HG02610 (cell line): ENCODE data around the gene SKIC8.

ENCODE experiments used
- ATAC-seq: cut with Tn5 transposase; IDR thresholded peaks from one replicate; pipeline ENCODE4 v1.9.1; 2021; ENCODE audit warnings: mild to moderate bottlenecking, moderate library complexity; ENCODE audit not compliant: unreplicated experiment

Gene SKIC8

DNA sequence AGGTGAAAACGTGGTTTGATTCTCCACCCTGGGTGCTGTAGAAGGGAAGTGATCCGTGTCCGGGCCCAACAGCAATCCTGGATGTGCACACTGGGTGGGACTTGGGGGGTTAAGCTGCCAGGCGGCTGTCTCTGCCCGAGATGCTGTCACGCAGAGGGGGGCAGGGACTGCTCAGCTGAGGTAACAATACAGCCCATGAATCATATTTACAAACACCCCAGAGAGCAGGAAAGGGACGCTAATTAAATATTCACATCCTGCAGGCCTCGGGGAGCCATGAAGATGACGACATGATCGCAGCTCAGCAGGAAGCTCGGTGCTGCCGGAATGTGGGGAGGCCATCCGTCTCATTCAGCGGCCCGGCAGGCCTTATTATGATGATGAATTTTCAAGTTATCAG is 22.8 kb upstream of the SKIC8 start:
- ATAC-seq: no peak

DNA sequence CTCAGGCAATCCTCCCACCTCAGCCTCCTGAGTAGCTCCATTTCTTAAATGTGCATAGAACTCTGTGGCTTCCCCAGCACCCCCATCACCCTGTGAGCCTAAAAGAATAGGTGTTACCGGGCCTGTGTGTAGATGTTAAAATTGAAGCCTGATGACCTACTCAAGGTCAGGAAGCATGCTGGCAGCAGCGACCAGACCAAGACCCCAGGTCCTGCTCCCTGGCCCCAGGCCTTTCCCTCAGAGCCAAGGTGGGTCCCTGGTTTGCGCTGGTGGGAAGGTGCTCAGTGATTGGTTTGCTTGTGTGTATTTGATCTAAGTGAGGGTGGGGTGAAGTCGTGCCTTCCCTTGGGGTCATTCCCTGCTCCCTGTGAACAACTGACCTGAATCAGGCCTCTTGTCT is 22.4 kb upstream of the SKIC8 start:
- no peak for ATAC-seq

DNA sequence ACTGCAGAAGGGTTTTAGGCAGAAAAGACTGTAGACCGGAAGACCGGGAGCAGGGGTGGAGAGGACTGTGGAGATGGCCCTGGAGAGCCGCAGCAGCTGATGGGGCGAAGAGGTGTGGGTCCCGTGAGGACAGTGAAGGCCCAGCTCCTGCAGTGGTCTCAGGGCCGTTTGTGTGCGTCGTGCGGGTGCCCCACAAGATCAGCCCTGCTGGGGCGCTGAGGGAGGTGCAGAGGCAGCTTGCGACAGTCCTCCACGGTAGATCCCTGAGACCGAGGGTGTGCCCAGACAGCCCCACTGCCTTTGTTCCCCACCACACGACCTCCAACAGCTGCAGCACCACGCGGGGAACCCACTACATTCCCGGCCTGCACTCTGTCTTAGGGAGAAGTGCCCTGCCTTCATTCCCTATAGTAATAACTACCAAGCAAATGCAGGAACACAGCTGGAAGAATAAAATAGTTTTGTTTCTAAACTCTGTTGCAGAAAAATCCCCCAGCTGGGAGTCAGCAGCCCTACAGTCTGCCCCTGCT is 21.7 kb upstream of the SKIC8 start:
- ATAC-seq: no peak

DNA sequence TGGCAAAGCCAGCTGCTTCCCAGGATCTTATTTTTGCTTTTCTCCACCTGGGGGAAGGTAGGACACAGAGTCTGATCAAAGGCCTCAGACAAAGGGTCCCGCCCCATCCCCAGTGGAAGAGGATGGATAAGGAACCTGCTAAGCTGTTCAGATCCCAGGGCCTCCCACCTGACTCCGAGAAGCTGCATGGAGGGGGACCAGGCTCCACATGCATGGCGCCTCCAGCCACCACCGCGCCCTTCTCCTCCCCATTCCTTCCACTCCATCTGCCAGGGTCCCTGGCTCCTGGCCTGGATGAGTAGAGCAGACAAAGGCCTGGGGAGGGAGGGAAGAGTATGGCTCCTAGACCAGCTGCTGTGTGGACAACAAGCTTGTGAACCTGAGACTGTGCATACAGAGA is 20.8 kb upstream of the SKIC8 start:
- ATAC-seq: no peak

DNA sequence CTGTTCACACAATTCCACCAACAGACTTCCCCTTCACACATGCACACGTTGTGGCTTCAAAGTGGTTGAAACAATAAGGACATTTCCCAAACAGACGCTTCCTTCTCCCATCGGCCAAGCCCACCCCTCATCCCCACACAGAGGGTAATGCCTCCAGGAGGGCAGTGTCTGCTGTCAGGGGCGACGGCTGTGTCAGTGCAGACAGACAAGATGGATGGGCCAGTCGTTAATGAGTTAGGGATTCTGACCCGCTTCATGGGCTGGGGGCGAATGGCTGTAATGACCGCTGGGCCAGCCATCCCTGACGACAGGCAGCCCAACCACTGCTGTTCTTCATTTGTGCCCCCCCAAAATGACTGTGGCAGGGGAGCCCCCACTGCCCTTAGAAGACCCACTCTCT is 20.2 kb upstream of the SKIC8 start:
- ATAC-seq: no peak

DNA sequence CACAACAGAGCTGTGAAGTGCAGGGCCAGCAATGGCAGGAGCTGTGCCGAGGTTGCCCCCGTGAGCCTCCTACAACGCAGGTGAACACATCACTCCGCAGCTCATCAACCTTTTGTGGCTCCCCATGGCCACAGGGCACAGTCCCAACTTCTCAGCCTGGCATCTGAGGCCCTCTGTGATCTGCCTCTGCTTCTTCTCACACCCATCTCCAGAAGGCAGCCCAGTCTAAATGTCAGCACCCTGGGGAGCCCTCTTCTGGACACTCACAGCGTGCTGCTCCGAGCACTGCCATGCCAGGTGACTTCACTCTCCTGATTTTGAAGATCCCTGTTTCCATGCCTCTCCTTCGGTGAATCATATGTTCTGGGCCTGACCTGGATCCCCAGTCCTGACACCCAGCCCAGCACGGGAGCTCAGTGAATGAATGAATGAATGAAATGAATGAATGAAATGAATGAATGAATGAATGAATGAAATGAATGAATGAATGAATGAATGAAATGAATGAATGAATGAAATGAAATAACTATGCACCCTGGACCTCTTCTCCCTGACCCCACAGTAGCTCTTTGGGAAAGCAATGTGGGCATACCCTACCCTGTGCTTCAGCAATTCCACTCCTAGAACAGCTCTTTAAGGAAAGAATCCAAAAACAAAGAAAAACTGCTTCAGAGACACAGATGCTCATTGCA is 17.9 kb upstream of the SKIC8 start:
- no peak for ATAC-seq

DNA sequence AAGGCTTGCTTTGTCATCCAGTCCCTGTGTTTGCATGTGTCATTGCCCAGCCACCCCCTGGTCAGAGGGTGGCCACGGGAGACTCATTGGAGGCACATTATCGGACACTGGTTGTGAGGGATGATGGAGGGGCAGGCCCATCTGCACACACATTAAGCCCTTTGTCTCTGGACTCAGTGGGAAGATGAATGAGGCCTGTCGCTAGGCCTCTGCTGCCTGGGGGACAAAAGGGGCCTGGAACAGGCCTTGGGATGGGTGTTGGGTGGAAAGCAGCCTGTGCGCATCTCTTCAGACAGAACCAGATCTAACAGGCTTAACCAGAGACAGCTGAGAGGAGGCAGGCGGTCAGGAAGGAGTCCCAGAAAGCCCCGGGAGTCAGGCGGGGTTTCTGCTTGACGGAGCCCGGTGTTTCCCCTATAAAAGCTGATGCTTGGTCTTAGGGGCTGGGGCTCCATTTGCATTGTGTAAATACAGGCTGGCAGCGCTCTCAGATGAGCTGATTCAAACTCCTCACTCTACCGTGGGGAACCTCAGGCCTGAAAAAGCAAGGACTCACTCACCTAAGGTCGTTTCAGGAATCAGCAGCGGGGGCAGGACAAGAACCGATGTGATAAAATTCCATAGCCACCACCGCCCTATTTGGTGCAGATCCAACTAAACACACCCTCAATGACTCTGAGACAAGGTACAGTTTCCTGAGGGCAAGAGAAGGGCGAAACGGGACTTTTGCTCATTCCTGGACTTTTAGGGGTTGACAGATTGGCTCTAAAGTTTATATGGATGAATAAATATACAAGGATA is 17.1 kb upstream of the SKIC8 start:
- ATAC-seq: peak; percentile 70

DNA sequence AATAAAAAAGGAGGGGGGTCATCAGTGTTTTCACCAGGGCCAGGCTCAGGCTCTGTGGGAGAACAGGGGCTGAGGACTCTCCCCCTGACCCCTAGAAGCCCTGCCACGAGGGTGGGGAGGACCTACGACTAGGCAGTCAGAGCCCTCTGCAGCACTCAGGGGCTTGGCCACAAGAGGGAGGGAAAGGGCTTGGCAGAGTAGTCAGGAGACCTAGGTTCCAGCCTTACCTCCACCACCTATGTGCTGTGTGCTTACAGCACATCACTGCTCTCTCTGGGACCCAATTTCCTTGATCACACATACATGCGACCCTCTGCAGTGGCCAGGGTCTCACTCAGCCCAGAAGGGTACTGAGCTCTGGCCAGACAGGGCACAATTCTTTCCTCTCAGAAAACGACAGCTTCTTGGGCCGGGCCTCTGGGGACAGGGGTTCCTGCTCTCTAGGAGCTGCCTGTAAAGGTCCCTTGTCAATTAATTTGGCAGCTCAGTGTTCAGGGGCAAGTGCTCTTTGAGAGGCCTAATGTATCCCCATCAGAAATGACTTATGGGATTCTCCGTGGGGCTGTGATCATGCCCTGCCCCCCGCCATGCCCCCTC is 16.4 kb upstream of the SKIC8 start:
- ATAC-seq: no peak

DNA sequence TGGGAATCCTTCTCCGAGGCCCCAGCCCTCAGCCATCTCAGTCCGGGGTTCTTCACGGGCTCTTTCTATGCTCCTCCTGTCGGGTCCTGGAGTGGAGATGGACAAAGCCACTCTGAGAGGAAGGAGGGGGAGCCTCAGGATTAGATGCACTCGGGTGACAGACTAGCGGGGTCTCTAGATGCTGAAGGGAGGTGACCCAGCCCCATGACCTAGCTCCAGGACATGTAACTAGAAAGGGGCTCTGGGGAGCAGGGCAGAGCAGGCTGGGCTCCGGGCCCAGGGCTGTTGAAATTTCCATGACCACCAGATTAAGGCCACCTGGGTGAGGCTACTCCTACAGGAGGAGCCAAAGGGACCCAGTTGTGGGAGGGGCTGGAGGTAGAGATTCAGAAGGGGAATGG is 14.8 kb upstream of the SKIC8 start:
- ATAC-seq: no peak

DNA sequence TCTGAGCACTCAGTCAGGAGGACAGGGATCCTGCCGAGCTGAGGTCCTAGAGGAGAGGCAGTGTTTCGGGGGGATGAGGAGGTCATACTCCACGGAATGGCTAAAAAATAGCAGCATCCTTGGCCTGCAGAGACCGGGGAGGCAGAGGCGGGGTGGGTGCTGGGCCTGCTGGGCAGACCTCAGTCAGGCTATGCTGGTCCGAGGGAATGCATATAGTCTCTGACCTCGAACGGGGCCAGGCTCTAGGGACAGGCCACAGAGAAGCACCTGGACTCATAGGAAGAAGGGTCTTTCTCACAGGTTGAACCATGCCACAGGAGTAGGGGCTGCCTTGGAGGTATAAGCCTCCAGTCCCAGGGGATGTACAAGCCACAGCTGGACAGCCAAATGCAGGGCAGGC is 14.0 kb upstream of the SKIC8 start:
- ATAC-seq: no peak

DNA sequence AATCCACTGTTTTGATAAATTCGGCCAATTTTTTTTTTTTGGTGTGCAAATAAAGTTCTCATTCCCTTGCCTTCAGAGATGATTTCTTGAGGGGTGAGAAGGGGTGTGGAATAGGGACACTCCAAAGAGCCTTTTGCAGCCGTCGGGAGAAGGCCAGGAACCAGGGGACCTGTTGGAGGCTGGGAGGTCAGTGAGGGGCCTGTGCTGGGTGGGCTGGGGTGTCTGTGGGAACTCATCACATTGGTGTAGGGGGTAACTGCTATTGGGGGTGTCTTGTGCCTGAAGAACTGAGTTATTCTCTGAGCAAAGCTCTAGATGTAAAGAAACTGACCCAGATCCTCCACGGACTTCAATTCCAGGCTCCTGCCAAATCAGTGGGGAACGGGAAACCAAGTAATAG is 13.5 kb upstream of the SKIC8 start:
- ATAC-seq: no peak

DNA sequence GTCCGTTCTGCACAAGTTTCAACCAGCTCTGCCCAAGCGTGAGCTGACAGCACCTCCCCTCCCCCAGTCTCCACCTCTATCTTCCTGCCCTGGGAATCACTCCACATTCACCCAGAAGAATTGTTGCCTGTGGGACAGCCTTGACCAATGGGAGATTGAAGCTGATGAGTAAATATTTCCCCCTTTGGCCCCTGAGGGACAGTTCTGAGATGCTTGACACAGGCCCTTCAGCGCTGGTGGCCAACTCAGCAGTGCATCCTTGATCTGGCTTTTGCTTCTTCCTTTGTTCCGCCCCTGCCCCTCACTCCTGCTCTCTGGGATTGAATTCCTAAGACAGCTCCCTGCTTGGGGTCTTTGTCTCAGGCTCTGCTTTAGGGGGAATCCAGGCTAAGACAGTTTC is 13.1 kb upstream of the SKIC8 start:
- ATAC-seq: no peak

DNA sequence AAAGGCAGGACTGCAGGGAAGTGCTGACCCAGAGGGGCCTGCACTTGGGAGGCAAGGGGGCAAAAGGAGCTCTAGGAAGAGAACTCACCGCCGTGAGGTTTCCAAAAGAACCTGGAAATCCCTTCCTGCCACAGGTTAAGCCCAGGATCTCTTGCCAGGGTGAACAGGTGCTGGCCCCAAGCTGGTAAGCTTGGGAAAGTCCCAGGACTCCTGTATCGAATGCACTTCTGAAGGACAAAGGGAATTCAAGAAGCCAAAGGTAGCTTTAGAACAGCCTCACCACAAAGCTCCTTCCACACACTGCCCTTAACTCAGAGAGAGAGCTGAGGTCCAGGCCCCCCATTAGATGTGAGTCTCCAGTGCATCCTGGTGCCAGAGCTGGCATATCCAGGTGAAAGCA is 11.9 kb upstream of the SKIC8 start:
- ATAC-seq: no peak

DNA sequence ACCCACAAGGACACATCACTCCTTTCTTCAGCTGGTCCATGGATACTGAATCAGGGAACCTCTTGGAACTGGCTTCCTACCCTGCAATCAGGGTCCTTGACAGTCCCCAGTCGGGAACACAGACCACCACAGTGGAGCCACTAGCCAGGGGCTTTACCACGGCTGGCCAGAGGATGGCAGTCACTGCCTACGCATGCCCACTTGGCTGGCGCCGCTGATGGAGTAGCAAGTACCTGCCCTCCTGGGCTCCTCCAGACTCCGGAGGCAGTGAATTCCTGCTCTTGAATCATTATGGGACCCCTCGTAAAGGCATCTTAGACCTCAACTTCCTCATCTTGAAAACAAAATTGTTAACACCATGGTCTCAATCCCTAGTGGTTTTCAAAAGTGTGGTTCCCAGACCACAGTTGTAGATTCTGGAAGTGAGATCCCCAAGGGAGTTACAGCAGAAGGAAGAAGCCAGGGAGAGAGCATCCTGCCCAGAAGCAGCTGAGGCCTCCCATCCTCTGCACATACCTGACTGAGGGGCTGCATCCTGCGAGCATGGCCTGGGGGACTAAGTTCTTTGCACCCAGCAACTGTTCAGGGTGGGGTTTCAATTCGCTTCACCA is 9.1 kb upstream of the SKIC8 start:
- ATAC-seq: no peak

DNA sequence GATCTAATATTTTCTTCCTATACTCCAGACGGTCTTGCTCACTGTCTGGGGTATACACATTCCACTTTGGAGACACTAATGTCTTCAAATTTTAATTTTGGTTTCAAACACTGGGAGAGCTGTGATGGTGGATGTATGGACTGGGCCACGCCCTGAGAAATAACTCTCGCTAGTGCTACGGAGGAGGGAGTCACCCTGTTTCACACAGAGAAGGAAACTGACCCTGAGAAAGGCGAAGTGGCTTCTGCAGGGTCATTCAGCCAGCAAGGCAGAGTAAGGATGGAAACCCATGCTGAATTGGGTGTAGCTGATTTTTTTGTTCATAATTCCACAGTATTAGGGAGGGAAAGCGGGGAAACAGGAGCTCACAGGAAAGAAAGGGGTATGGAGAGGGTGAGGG is 8.6 kb upstream of the SKIC8 start:
- no peak for ATAC-seq

DNA sequence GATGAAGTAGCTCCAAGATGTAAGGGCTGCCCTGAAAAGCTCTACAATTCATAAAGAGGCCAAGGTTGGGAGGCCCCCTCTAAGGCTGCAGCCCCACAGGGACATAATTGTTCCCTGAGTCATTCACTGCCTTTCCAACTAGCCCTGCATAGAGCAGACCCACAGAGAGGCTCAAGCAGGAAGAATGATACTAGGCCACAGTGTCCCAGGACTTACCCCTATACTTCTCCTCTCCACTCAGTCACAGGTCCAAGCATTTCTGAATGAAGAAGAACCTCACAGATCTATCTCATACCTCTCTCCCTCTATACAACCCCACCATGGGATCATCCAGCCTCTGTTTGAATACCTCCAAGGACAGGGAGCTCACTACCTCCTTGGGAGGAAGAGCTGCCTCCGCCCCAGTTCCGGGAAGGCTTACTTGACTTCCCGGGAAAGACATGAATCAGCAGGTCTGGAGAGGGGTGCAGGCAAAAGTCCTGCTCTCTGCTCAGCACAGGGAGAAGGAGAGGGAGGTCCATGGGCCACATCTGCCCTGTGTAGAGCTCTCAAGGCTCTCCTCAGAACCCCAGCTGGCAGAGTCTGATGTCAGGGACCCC is 6.9 kb upstream of the SKIC8 start:
- no peak for ATAC-seq

DNA sequence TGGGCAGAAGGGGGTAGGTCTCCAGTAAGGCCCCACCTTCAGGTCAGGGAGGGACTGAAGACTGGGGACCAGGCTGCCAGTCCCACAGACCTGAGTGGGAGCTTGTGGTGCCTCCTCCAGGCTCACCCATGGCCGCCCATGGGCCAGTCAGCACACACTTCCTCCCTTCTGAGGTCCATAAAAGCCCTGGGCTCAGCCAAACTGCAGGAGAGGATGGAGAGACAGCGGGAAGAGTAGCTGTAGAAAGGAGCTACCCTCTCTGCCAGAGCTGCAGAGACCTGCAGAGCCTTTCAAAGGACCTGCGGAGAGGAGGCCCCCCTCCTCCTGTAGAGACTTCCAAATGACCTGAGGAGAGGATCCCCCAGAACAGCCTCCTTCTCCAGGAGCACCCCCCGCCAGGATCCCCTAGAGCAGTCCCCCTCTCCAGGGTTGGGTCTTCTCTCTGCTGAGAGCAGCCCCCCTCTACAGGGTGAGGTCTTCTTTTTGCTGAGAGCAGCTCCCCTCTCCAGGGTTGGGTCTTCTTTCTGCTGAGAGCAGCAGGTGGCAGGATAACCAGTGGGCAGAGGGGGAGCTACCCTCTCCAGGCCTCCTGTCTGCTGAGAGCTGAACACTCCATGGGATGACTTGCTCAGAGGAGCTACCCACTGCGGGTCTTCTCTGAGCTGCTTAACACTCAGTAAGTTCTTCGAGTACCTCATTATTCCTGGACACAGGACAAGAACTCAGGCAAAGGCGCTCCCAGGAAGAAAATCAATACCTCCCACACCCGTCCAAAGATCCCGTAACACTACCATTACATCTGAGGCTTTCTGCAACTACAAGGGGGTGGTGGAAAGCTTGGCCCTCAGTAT is 5.0 kb upstream of the SKIC8 start:
- ATAC-seq: no peak

DNA sequence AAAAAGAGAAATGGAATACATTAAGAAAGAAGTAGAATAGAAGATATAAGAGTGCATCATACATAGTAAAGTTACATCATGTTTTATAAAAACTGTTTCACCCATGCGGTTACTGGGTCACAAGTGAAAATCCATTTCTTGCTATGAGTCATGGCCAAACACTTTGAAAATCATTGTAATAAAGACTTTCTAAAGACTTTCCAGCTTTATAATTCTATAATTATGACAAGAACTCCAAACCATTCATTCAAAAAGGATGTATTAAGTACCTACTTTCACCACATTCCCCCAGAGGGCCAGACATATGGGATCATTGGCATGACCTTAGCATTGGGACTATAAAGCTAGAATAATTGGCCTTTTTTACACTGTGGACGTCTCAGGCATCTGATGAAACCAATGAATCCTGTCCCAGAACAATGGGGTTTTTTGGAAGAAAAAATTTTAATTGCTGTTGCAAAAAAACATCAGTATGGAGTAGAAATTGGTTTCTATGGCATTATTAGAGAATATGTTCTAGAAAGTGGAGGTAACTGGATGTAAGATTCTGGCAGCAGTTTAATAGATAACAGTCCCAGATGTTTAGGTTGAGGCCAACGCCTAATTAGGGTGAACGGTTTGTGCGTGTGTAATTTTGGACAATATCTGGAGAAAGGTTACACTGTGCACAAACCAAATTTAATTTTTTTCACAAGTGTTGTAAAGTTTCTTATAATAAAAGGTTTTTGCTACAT is 3.3 kb upstream of the SKIC8 start:
- no peak for ATAC-seq

DNA sequence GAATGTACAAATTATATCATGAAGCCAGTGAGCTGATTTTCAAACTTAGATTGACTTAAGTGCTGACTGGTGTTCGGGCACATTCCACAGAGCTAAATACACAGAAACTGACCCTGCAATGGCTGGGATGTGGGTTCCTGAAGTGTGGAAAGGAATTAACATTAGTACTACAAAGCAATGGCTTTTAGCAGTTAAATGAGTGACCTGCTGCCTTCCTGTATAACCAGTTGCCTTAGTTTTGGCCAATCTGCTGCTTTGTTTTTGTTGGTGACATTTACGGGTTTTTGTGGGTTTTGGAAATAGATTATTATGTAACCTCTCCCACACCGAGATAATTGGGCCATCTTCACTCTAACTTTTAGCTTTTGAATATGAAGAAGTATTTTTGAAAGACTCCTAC is 2.4 kb upstream of the SKIC8 start:
- no peak for ATAC-seq

DNA sequence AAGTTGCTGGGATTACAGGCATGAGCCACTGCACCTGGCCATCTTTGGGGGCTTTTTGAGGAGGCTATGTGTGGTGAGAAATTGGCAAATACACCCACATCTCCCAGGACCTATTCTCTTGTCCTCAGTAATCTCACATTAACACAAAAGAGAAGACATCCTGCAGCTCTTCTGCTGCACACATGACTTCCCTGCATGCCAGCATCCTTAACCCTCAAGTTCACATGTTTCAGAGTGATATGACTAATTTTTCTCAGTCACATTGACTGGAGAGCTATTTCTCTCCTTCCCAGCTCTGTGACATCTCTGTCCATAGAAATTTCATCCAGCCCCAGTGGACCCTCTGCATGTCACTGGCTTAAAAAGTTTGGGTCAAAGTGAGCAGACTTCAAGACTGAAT is 1.9 kb upstream of the SKIC8 start:
- ATAC-seq: no peak
